GM18870 (cell line): ENCODE results near the gene SPRY1.
A peak's percentile ranks its signal among the peaks of the same experiment; 100 is the strongest.

Experiments
- ATAC-seq: cut with Tn5 transposase; IDR thresholded peaks from one replicate; pipeline ENCODE4 v1.9.1; 2021; ENCODE audit warnings: moderate library complexity; ENCODE audit not compliant: unreplicated experiment

Gene SPRY1

GRCh38 chr4:123408471-123409084, 12.0 kb downstream of the SPRY1 start:
- ATAC-seq: no peak

- ATAC-seq: no peak
Observed at GRCh38 chr4:123409334-123409733, 12.7 kb downstream of the SPRY1 start.

- no peak for ATAC-seq
Observed at GRCh38 chr4:123411514-123411913, 14.9 kb downstream of the SPRY1 start.

GRCh38 chr4:123412091-123412505, 15.5 kb downstream of the SPRY1 start:
- peak; percentile 83 for ATAC-seq

GRCh38 chr4:123412700-123413512, 16.3 kb downstream of the SPRY1 start:
- no peak for ATAC-seq

- no peak for ATAC-seq
Observed at GRCh38 chr4:123415576-123415975, 19.0 kb downstream of the SPRY1 start.

- peak; percentile 40 for ATAC-seq
Observed at GRCh38 chr4:123415977-123416376, 19.4 kb downstream of the SPRY1 start.

GRCh38 chr4:123417813-123418212, 21.2 kb downstream of the SPRY1 start:
- no peak for ATAC-seq

GRCh38 chr4:123418351-123418931, 21.8 kb downstream of the SPRY1 start:
- ATAC-seq: peak; percentile 75

- no peak for ATAC-seq
Observed at GRCh38 chr4:123419885-123420755, 23.5 kb downstream of the SPRY1 start.

GRCh38 chr4:123421227-123421936, 24.8 kb downstream of the SPRY1 start:
- no peak for ATAC-seq

- no peak for ATAC-seq
Observed at GRCh38 chr4:123421937-123422781, 25.6 kb downstream of the SPRY1 start.

GRCh38 chr4:123423819-123424218, 27.2 kb downstream of the SPRY1 start:
- no peak for ATAC-seq

- ATAC-seq: no peak
Observed at GRCh38 chr4:123427951-123428350, 31.4 kb downstream of the SPRY1 start.

GRCh38 chr4:123430031-123430430, 33.4 kb downstream of the SPRY1 start:
- no peak for ATAC-seq

- ATAC-seq: no peak
Observed at GRCh38 chr4:123430501-123430900, 33.9 kb downstream of the SPRY1 start.

- ATAC-seq: no peak
Observed at GRCh38 chr4:123433573-123433972, 37.0 kb downstream of the SPRY1 start.

- no peak for ATAC-seq
Observed at GRCh38 chr4:123433976-123434375, 37.4 kb downstream of the SPRY1 start.

GRCh38 chr4:123435246-123436113, 38.9 kb downstream of the SPRY1 start:
- ATAC-seq: no peak
